SH-SY5Y (cell line): Measurements from ENCODE around the gene ADM.

Experiments used
- GATA2 ChIP-seq: IDR thresholded peaks from 2 replicates; pipeline ENCODE4 v1.6.1; 2011; ENCODE audit warnings: mild to moderate bottlenecking, low read depth, low read length
- GATA3 ChIP-seq: IDR thresholded peaks from 2 replicates; pipeline ENCODE4 v1.6.1; 2011; ENCODE audit warnings: low read depth, mild to moderate bottlenecking, low read length, moderate library complexity

DNA sequence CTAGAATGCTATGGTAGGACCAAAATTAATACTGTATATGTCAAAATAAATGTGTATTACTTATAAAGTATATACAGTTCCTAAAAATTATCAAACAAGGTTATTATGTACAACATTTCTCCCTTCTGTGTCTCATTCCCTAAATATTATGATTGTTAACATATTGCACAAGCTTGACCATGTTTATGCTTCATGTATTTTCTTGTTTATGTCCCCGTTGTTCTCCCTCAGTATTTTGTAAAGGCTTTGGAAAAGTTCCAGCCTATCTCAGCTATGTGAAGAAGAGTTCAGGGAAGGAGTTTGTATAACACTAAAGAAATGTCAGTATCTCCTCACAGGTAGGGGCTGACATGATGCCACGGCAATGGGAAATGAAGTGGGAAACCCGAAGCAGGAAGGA, 19.6 kb downstream of the ADM start:
- TF ChIP-seq GATA2 (no peak), GATA3 (no peak)
